ENCODE data around the gene ESPL1.

GRCh38 chr12:53279888-53280498, 11.9 kb downstream of the ESPL1 start:
- TF ChIP-seq CBX5 (IDR thresholded peaks at IDR 0.05; ENCODE audit: low read depth, low read length) = no peak
- no peak for TF ChIP-seq EZH2 (IDR thresholded peaks at IDR 0.05; ENCODE audit: low read depth, low read length, severe bottlenecking)
- no peak for TF ChIP-seq MAX (IDR thresholded peaks at IDR 0.05)
- no peak for TF ChIP-seq EP300 (IDR thresholded peaks at IDR 0.05; ENCODE audit: borderline replicate concordance in 1 of 2, low read depth in 2 of 2, low read length in 2 of 2)
- TF ChIP-seq, protein P1, sequence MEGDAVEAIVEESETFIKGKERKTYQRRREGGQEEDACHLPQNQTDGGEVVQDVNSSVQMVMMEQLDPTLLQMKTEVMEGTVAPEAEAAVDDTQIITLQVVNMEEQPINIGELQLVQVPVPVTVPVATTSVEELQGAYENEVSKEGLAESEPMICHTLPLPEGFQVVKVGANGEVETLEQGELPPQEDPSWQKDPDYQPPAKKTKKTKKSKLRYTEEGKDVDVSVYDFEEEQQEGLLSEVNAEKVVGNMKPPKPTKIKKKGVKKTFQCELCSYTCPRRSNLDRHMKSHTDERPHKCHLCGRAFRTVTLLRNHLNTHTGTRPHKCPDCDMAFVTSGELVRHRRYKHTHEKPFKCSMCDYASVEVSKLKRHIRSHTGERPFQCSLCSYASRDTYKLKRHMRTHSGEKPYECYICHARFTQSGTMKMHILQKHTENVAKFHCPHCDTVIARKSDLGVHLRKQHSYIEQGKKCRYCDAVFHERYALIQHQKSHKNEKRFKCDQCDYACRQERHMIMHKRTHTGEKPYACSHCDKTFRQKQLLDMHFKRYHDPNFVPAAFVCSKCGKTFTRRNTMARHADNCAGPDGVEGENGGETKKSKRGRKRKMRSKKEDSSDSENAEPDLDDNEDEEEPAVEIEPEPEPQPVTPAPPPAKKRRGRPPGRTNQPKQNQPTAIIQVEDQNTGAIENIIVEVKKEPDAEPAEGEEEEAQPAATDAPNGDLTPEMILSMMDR (IDR thresholded peaks at IDR 0.05; ENCODE audit: control extremely low read depth in 1 of 3, insufficient read depth in 1 of 3, low read depth in 1 of 3, low read length in 3 of 3) = no peak
- no peak for TF ChIP-seq POLR2AphosphoS5 (IDR thresholded peaks at IDR 0.05; ENCODE audit: low read depth, low read length)
- TF ChIP-seq RAD21 (IDR thresholded peaks at IDR 0.05 in 1 of 2, conservative IDR thresholded peaks at IDR 0.05 in 1 of 2; ENCODE audit: low read depth in 2 of 2, low read length in 2 of 2) = no peak
